K562 (cell line): Measurements from ENCODE around the gene HOXA2. TPM values are rescaled to one million over a fixed set of nuclear protein-coding genes. Genes with fewer than 3 reads are reported as not detected.

Source experiments
- ATAC-seq: fragments of 200-7000 bp; cut with Tn5 transposase; 3 replicates; pipeline ENCODE4 v1.9.1; 2020; ENCODE audit warnings: moderate library complexity
- BruUV-seq: library from RNA; stranded (reverse); fragments of 400-500 nt; replicated peaks from 2 replicates; lab custom pipeline; 2021; lab: Mats Ljungman, UMichigan
- CTCF ChIA-PET: fragments of 300-600 bp; formaldehyde crosslinking; extraction: SDS; loops from one replicate; lab custom pipeline; 2021; ENCODE audit warnings: low intra/inter-chr PET ratio; lab: Yijun Ruan, JAX
- POLR2A ChIA-PET: fragments of 300-600, 350-650 bp; sonication (Branson Sonifier 250); formaldehyde crosslinking; extraction: SDS; loops from one replicate; lab custom pipeline; 2021; ENCODE audit warnings: antibody characterized with exemption, inconsistent platforms; lab: Yijun Ruan, JAX
- DNase-seq, 4 experiments: peaks; one replicate each; pipeline versions ENCODE4 v3.0.0 to v3.0.0-alpha.2; 2011 to 2018; ENCODE audit warnings: low spot score in 3 of 4, mixed read lengths in 3 of 4; ENCODE audit errors: extremely low read depth in 1 of 4
- FAIRE-seq: peaks from 2 replicates; lab custom pipeline; 2011; peaks lifted over from hg19 to GRCh38; lab: Jason Lieb, UNC
- H2AFZ ChIP-seq: 2 replicates; pipeline ENCODE4 v1.6.0; 2011; ENCODE audit warnings: low read depth, low read length, control low read depth, inconsistent platforms
- H3K27ac ChIP-seq: fragments of 200-600 bp; 3 replicates; pipeline ENCODE4 v1.8.0; 2011; ENCODE audit warnings: low read depth, mild to moderate bottlenecking, control low read depth, inconsistent platforms, low read length, moderate library complexity, mixed read lengths; ENCODE audit errors: extremely low read depth
- H3K27me3 ChIP-seq, 2 experiments: fragments of 300-600 bp in 1 of 2; 2 replicates in 1 of 2; 3 replicates in 1 of 2; pipeline versions ENCODE4 v1.6.0 to v1.8.0; 2011; ENCODE audit warnings: inconsistent platforms in 2 of 2, low read length in 2 of 2, mild to moderate bottlenecking in 1 of 2, mixed read lengths in 1 of 2, moderate library complexity in 1 of 2; ENCODE audit not compliant: control insufficient read depth in 2 of 2, insufficient read depth in 2 of 2
- H3K36me3 ChIP-seq: fragments of 300-600 bp; 3 replicates; pipeline ENCODE4 v1.8.0; 2011; ENCODE audit warnings: mild to moderate bottlenecking, low read length, inconsistent platforms; ENCODE audit not compliant: control insufficient read depth, insufficient read depth
- H3K4me1 ChIP-seq, 2 experiments: fragments of 200-600 bp in 1 of 2; replicated peaks in 1 of 2; 2 replicates in 1 of 2; 3 replicates in 1 of 2; pipeline versions ENCODE4 v1.5.1 to v1.8.0; 2011; ENCODE audit warnings: inconsistent platforms in 2 of 2, low read length in 2 of 2, mild to moderate bottlenecking in 1 of 2, mixed read lengths in 1 of 2, moderate library complexity in 1 of 2; ENCODE audit not compliant: control insufficient read depth in 2 of 2, insufficient read depth in 2 of 2
- H3K4me2 ChIP-seq: 2 replicates; pipeline ENCODE4 v1.6.1; 2011; ENCODE audit warnings: low read length, control low read depth, inconsistent platforms, mixed read lengths; ENCODE audit not compliant: insufficient read depth
- H3K4me3 ChIP-seq: fragments of 200-600 bp; sonication (generic), shearing (Covaris generic); 2 replicates; pipeline ENCODE4 v1.5.1; 2016; ENCODE audit warnings: control low read depth, inconsistent platforms
- H3K79me2 ChIP-seq: fragments of 200-600 bp; 3 replicates; pipeline ENCODE4 v1.8.0; 2011; ENCODE audit warnings: low read length, inconsistent platforms; ENCODE audit not compliant: control insufficient read depth, insufficient read depth
- H3K9ac ChIP-seq, 2 experiments: 2 replicates each; pipeline versions ENCODE4 v1.6.0 to v1.6.1; 2011; ENCODE audit warnings: low read depth in 2 of 2, low read length in 2 of 2, control low read depth in 1 of 2, inconsistent platforms in 1 of 2, mild to moderate bottlenecking in 1 of 2, mixed read lengths in 1 of 2; ENCODE audit not compliant: insufficient read depth in 1 of 2
- H3K9me1 ChIP-seq: one replicate; pipeline ENCODE4 v1.6.0; 2011; ENCODE audit warnings: inconsistent platforms, mild to moderate bottlenecking, low read length, moderate library complexity; ENCODE audit not compliant: control insufficient read depth, insufficient read depth
- H3K9me3 ChIP-seq: replicated peaks from 2 replicates; pipeline ENCODE4 v1.5.1; 2011; ENCODE audit warnings: low read depth, low read length, inconsistent platforms; ENCODE audit not compliant: control insufficient read depth, insufficient read depth
- H4K20me1 ChIP-seq: replicated peaks from 2 replicates; pipeline ENCODE4 v1.6.1; 2011; ENCODE audit warnings: low read length, inconsistent platforms, mixed read lengths; ENCODE audit not compliant: control insufficient read depth, insufficient read depth
- CREB3 ChIP-seq: fragments of 450-650 bp; conservative IDR thresholded peaks from 2 replicates; pipeline ENCODE4 v1.6.1; 2016; ENCODE audit warnings: missing genetic modification characterization, low read depth, mild to moderate bottlenecking, missing compliant biosample characterization, moderate library complexity
- DDX20 ChIP-seq: fragments of 450-650 bp; IDR thresholded peaks from 2 replicates; pipeline ENCODE4 v1.6.1; 2016; ENCODE audit warnings: missing genetic modification characterization, low read depth, mild to moderate bottlenecking, missing compliant biosample characterization, moderate library complexity
- ETS2 ChIP-seq: IDR thresholded peaks from 2 replicates; pipeline ENCODE4 v1.6.1; 2016; ENCODE audit warnings: borderline replicate concordance, missing genetic modification characterization, mild to moderate bottlenecking, moderate library complexity, missing compliant biosample characterization; ENCODE audit not compliant: poor library complexity, severe bottlenecking
- FOS ChIP-seq: IDR thresholded peaks from 3 replicates; pipeline ENCODE4 v1.6.1; 2011; ENCODE audit not compliant: insufficient read length; ENCODE audit errors: extremely low read depth
- HES1 ChIP-seq: fragments of 450-650 bp; IDR thresholded peaks from 2 replicates; pipeline ENCODE4 v1.6.1; 2016; ENCODE audit warnings: low read depth, mild to moderate bottlenecking, moderate library complexity
- MTA1 ChIP-seq: fragments of 450-650 bp; IDR thresholded peaks from 2 replicates; pipeline ENCODE4 v1.6.1; 2017; ENCODE audit warnings: borderline replicate concordance
- NR4A1 ChIP-seq, 2 experiments: fragments of 250-450 bp in 1 of 2; fragments of 450-650 bp in 1 of 2; sonication (Bioruptor Pico) in 1 of 2; IDR thresholded peaks; 2 replicates each; pipeline versions ENCODE4 v1.4.0 to v1.6.1; 2016 to 2020; ENCODE audit warnings: mild to moderate bottlenecking in 2 of 2, missing compliant biosample characterization in 1 of 2, missing genetic modification characterization in 1 of 2, moderate library complexity in 1 of 2
- SRSF3 ChIP-seq: fragments of 200-400 bp; formaldehyde crosslinking; IDR thresholded peaks from 2 replicates; pipeline ENCODE4 v1.6.1; 2016; ENCODE audit warnings: mild to moderate bottlenecking, low read length, moderate library complexity; ENCODE audit not compliant: insufficient read depth
- ZNF165 ChIP-seq: fragments of 250-450 bp; sonication (Bioruptor Pico); IDR thresholded peaks from 2 replicates; pipeline ENCODE4 v1.4.0; 2020; ENCODE audit warnings: borderline replicate concordance
- ZNF384 ChIP-seq: IDR thresholded peaks from 2 replicates; pipeline ENCODE4 v1.6.1; 2012; ENCODE audit warnings: low read depth, low read length, improper control_type of control experiment
- ZNF639 ChIP-seq, 2 experiments: fragments of 200-800 bp in 1 of 2; sonication (Bioruptor generic) in 1 of 2; sonication (generic) in 1 of 2; formaldehyde crosslinking in 1 of 2; IDR thresholded peaks in 1 of 2; conservative IDR thresholded peaks in 1 of 2; 2 replicates each; pipeline versions ENCODE4 v1.5.0 to v1.6.1; 2016 to 2020; ENCODE audit warnings: missing compliant biosample characterization in 1 of 2, missing genetic modification characterization in 1 of 2, missing genetic modification reagents in 1 of 2
- ZNF707 ChIP-seq: fragments of 250-450 bp; sonication (Bioruptor Pico); conservative IDR thresholded peaks from 2 replicates; pipeline ENCODE4 v1.8.0; 2022; ENCODE audit warnings: inconsistent platforms, mild to moderate bottlenecking, moderate library complexity
- WGBS: fragments of 100-300 bp; shearing (Covaris generic); methylation state at CpG from one replicate; pipeline ENCODE4 v1.1.6; 2016; ENCODE audit warnings: low coverage, mixed read lengths; ENCODE audit not compliant: insufficient coverage; ENCODE audit errors: missing lambda C conversion rate; 5-methylcytosine and 5-hydroxymethylcytosine counted together
- in situ Hi-C: fragments of 300-500 bp; cut with MboI; formaldehyde crosslinking; loops from 4 replicates; pipeline ENCODE4 v1.15.0; 2018; ENCODE audit warnings: inconsistent platforms, mixed read lengths
- intact Hi-C: fragments of 100-400 bp; cut with micrococcal nuclease; formaldehyde crosslinking; loops from 2 replicates; pipeline ENCODE4 v1.14.2; 2022
- polyA plus RNA-seq, 8 experiments: library from polyadenylated mRNA; depleted of rRNA in 4 of 8; stranded (reverse) in 5 of 8; unstranded in 3 of 8; fragments of >200 nt; fragmentation: Nextera tagmentation in 2 of 8; fragmentation: Illumina TruSeq in 1 of 8; extraction: Ambion mirVana in 2 of 8; extraction: Trizol in 1 of 8; gene quantifications; 2 replicates each; pipeline versions ENCODE4 v1.2.1 to v1.2.3, GENCODE V29; 2011 to 2014; ENCODE audit warnings: inconsistent platforms in 1 of 8, missing spikeins in 1 of 8
- total RNA-seq, 7 experiments: library from RNA; depleted of rRNA in 6 of 7; stranded (reverse); fragments of >200 nt in 6 of 7; fragmentation: Illumina TruSeq in 2 of 7; extraction: Trizol in 2 of 7; gene quantifications; 2 replicates each; pipeline versions ENCODE4 v1.2.1 to v1.2.3, GENCODE V29; 2011 to 2021; ENCODE audit warnings: low replicate concordance in 1 of 7

The HOXA2 gene
- total and polyA plus RNA-seq, 9 of the 15 experiments (the other 6 are each of a cell fraction or from before 2014, with no cell fraction given): 0.04 TPM; not detected in 8

DNA sequence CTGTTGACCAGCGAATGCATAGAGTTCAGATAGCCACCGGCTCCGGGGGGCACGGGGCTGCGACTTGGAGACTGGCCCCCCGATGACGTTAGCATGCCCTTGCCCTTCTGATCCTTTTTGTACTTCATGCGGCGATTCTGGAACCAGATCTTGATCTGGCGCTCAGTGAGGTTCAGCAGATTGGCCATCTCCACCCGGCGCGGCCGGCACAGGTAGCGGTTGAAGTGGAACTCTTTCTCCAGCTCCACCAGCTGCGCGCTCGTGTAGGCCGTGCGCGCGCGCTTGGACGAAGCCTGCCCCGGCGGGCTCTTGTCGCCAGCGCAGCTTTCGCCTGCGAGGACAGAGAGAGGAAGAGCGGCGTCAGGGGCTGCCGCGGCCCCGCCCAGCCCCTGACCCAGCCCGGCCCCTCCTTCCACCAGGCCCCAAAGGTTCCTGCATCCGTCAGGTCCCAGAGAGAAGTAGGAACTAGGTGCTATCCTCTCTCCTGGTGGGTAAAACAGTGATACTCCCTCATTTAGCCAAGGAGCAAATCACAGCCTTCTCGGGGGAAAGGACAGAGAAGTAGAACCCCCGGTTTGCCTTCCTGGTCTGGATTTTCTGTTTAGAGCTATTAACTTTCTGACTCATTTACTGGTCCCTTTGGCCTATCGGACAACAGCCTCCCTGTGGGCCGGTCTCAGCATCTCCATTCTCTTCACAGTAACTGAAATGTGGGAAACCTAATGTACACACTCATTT is 6.1 kb upstream of the HOXA2 start:
- DNase-seq: no peak
- no TSS peak for BruUV-seq
- H3K27ac ChIP-seq: no peak overlapping the region
- H2AFZ ChIP-seq: no peak overlapping the region
- ChIA-PET POLR2A (interaction anchor here (0.6 kb wide), 1 partner anchor 8 kb away, joined by 3 read pairs; no protein-coding TSS in a partner anchor), CTCF (no interaction called here)
- H4K20me1 ChIP-seq: 0 out of 2 replicates have a peak, but pooled peaks cover 6% of the 10 kb centered on the region
- ATAC-seq: no peak
- H3K4me3 ChIP-seq: no peak overlapping the region
- TF ChIP-seq DDX20 (tag): no peak
- no peak for TF ChIP-seq SRSF3
- TF ChIP-seq CREB3 (tag): no peak
- no peak for TF ChIP-seq ETS2 (tag)
- no peak for TF ChIP-seq ZNF384
- TF ChIP-seq ZNF165: no peak
- TF ChIP-seq ZNF639 (CRISPR knock-in tag; conservative IDR thresholded peaks at IDR 0.05 in 1 of 2, IDR thresholded peaks at IDR 0.05 in 1 of 2): no peak
- no peak for TF ChIP-seq FOS
- no peak for TF ChIP-seq MTA1
- TF ChIP-seq HES1: no peak
- no peak for TF ChIP-seq ZNF707 (CRISPR knock-in tag)
- TF ChIP-seq NR4A1 (CRISPR knock-in tag; IDR thresholded peaks at IDR 0.05): no peak
- no peak for TF ChIP-seq NR4A1 (tag; IDR thresholded peaks at IDR 0.05)
- in situ Hi-C loops: no loop called here
- peaks cover 0 to 17% of the 10 kb centered on the region in 2 experiments; a peak in 2 of 5 replicates for H3K4me1 ChIP-seq
- no peaks in the 10 kb centered on the region for H3K79me2 ChIP-seq
- intact Hi-C loops: no loop called here
- no peaks in the 10 kb centered on the region for H3K9me3 ChIP-seq
- H3K27me3 ChIP-seq: peaks cover 55 to 67% of the 10 kb centered on the region in 2 experiments; a peak in 4 of 5 replicates
- H3K9me1 ChIP-seq: no peaks in the 10 kb centered on the region
- no peak for FAIRE-seq
- no peaks in the 10 kb centered on the region for H3K36me3 ChIP-seq
- no peak overlapping the region for H3K4me2 ChIP-seq
- 33% methylated on average over 19 of the region's 41 CpGs for WGBS
- no peak overlapping the region for H3K9ac ChIP-seq
